ENCODE data around the gene SPATA4.

DNA sequence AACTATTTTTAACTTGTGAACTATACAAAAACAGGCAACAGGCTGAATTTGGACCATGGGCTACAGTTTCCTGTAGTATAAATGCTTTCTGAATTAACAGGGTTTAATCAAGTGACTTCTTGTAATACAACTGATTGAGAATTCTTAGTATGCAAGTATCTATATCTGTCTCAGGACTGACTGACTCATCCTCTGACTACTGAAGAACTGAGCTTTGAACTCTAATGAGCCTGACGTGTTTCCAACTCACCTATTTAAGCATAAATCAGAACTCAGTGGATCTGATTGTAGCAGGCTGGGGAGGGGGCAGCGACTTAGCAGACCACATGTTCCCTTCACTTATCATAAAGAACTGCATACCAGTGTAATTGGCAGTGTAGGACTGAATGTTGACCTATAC, 7.8 kb downstream of the SPATA4 start:
- TF ChIP-seq EZH2 (IDR thresholded peaks at IDR 0.05; ENCODE audit: borderline replicate concordance) (no peak), EZH2phosphoT487 (IDR thresholded peaks at IDR 0.05; ENCODE audit: low read depth, severe bottlenecking, unreplicated experiment) (no peak)
- TF ChIP-seq, protein P1, sequence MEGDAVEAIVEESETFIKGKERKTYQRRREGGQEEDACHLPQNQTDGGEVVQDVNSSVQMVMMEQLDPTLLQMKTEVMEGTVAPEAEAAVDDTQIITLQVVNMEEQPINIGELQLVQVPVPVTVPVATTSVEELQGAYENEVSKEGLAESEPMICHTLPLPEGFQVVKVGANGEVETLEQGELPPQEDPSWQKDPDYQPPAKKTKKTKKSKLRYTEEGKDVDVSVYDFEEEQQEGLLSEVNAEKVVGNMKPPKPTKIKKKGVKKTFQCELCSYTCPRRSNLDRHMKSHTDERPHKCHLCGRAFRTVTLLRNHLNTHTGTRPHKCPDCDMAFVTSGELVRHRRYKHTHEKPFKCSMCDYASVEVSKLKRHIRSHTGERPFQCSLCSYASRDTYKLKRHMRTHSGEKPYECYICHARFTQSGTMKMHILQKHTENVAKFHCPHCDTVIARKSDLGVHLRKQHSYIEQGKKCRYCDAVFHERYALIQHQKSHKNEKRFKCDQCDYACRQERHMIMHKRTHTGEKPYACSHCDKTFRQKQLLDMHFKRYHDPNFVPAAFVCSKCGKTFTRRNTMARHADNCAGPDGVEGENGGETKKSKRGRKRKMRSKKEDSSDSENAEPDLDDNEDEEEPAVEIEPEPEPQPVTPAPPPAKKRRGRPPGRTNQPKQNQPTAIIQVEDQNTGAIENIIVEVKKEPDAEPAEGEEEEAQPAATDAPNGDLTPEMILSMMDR (IDR thresholded peaks at IDR 0.05; ENCODE audit: poor library complexity), result no peak

Measured in hepatocyte (in vitro differentiated cells).